ENCODE data around the gene TMPRSS6. TPM values are rescaled to one million over a fixed set of nuclear protein-coding genes. Genes with fewer than 3 reads are reported as not detected.

TMPRSS6 gene
- polyA plus RNA-seq, 3 donors: not detected

- Histone ChIP-seq H3K4me1 (ENCODE audit: control insufficient read depth in 1 of 2, insufficient read depth in 2 of 2, low read length in 2 of 2) (peaks cover 11 to 12% of the 10 kb centered on the region in 2 donors), H3K9ac (ENCODE audit: insufficient read depth, low read length, poor library complexity, severe bottlenecking) (no peak overlapping the region), H3K79me2 (ENCODE audit: insufficient read depth, low read length) (no peaks in the 10 kb centered on the region), H3K36me3 (replicated peaks in 1 of 2; ENCODE audit: control insufficient read depth in 1 of 2, insufficient read depth in 2 of 2, low read length in 2 of 2) (no peaks in the 10 kb centered on the region), H4K20me1 (ENCODE audit: insufficient read depth, low read length) (no peaks in the 10 kb centered on the region), H3K4me2 (replicated peaks; ENCODE audit: extremely low read depth, low read length, poor library complexity, severe bottlenecking) (no peak overlapping the region), H3K4me3 (replicated peaks in 1 of 3; ENCODE audit: low read depth in 2 of 3, low read length in 3 of 3) (no peak overlapping the region), H3K27ac (ENCODE audit: low read depth in 1 of 2, low read length in 2 of 2) (no peak overlapping the region), H3K9me3 (replicated peaks in 1 of 2; ENCODE audit: control insufficient read depth in 1 of 2, insufficient read depth in 1 of 2, low read length in 2 of 2) (no peaks in the 10 kb centered on the region), H3K27me3 (ENCODE audit: control insufficient read depth in 2 of 2, insufficient read depth in 2 of 2, low read length in 2 of 2) (no peaks in the 10 kb centered on the region), H2AFZ (ENCODE audit: insufficient read depth, low read depth, low read length, poor library complexity, severe bottlenecking) (no peak overlapping the region)
- Mint-ChIP-seq H3K9me3 (peaks cover 0 to 3% (median 0%) of the 10 kb centered on the region in 7 donors), H3K36me3 (peaks cover 0 to 4% of the 10 kb centered on the region in 2 donors), H3K4me1 (peaks cover 17% of the 10 kb centered on the region), H3K27me3 (ENCODE audit: low read depth in 3 of 3) (peaks cover 7 to 12% (median 10%) of the 10 kb centered on the region in 3 donors), H3K4me3 (no peak overlapping the region), H3K27ac (no peak overlapping the region)
- intact Hi-C loops (cut with micrococcal nuclease): no loop called here
- no peak for TF ChIP-seq CTCF (IDR thresholded peaks at IDR 0.05)
- 68% methylated on average over 9 of the region's 14 CpGs for WGBS (ENCODE audit: insufficient coverage)
- DNase-seq: no peak
Measured at GRCh38 chr22:37037669-37038068, 71.8 kb downstream of the TMPRSS6 start.

- H3K4me1 Mint-ChIP-seq: peaks cover 25% of the 10 kb centered on the region
- TF ChIP-seq CTCF (IDR thresholded peaks at IDR 0.05): no peak
- no peaks in the 10 kb centered on the region for H3K27me3 ChIP-seq (ENCODE audit: control insufficient read depth in 2 of 2, insufficient read depth in 2 of 2, low read length in 2 of 2)
- no peaks in the 10 kb centered on the region for H4K20me1 ChIP-seq (ENCODE audit: insufficient read depth, low read length)
- H3K36me3 ChIP-seq (replicated peaks in 1 of 2; ENCODE audit: control insufficient read depth in 1 of 2, insufficient read depth in 2 of 2, low read length in 2 of 2): no peaks in the 10 kb centered on the region
- H3K27me3 Mint-ChIP-seq (ENCODE audit: low read depth in 3 of 3): peaks cover 7 to 12% (median 9%) of the 10 kb centered on the region in 3 donors
- H3K27ac ChIP-seq (ENCODE audit: low read depth in 1 of 2, low read length in 2 of 2): no peak overlapping the region
- peaks cover 19 to 20% of the 10 kb centered on the region in 2 donors for H3K4me1 ChIP-seq (ENCODE audit: control insufficient read depth in 1 of 2, insufficient read depth in 2 of 2, low read length in 2 of 2)
- intact Hi-C loops (cut with micrococcal nuclease): no loop called here
- H3K9me3 Mint-ChIP-seq: peaks cover 0 to 3% (median 0%) of the 10 kb centered on the region in 7 donors
- WGBS (ENCODE audit: insufficient coverage): 89% methylated on average over 11 of the region's 11 CpGs
- H3K9ac ChIP-seq (ENCODE audit: insufficient read depth, low read length, poor library complexity, severe bottlenecking): no peak overlapping the region
- H3K79me2 ChIP-seq (ENCODE audit: insufficient read depth, low read length): no peaks in the 10 kb centered on the region
- H3K27ac Mint-ChIP-seq: no peak overlapping the region
- H3K4me3 Mint-ChIP-seq: no peak overlapping the region
- peaks cover 0 to 4% of the 10 kb centered on the region in 2 donors for H3K36me3 Mint-ChIP-seq
- DNase-seq: no peak
- no peak overlapping the region for H3K4me2 ChIP-seq (replicated peaks; ENCODE audit: extremely low read depth, low read length, poor library complexity, severe bottlenecking)
- H2AFZ ChIP-seq (ENCODE audit: insufficient read depth, low read depth, low read length, poor library complexity, severe bottlenecking): no peak overlapping the region
- no peaks in the 10 kb centered on the region for H3K9me3 ChIP-seq (replicated peaks in 1 of 2; ENCODE audit: control insufficient read depth in 1 of 2, insufficient read depth in 1 of 2, low read length in 2 of 2)
- no peak overlapping the region for H3K4me3 ChIP-seq (replicated peaks in 1 of 3; ENCODE audit: low read depth in 2 of 3, low read length in 3 of 3)
Measured at GRCh38 chr22:37036655-37037377, 72.7 kb downstream of the TMPRSS6 start.

All from CD14-positive monocyte (primary cell).